ENCODE data around the gene BAHCC1. TPM values are rescaled to one million over a fixed set of nuclear protein-coding genes. Genes with fewer than 3 reads are reported as not detected.

BAHCC1 gene
- total and polyA plus RNA-seq, 9 of the 15 experiments (the other 6 are each of a cell fraction or from before 2014, with no cell fraction given) = 0.14 to 26.9 (median 5.0) TPM

DNA sequence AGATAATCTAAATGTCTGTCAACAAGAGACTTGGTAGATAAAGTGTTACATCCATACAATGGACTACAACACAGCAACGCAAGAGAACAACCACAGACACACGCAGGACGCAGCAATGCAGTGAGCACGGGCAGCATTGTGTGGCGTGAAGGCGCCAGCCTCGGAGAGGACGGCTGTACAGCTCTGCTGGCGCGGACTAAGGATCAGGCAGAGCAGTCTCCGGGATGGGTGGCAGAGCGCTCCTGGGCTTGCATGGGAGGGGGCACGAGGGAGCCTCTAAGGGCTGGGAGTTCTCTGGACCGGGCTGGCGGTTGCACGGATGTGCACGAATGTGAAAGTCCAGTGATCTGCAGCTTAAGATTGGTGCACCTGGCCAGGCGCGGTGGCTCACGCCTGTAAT, 82.9 kb downstream of the BAHCC1 start:
- 82% methylated on average over 20 of the region's 20 CpGs for WGBS (ENCODE audit: insufficient coverage, low coverage, missing lambda C conversion rate)
- Histone ChIP-seq H3K9ac (ENCODE audit: insufficient read depth in 1 of 2, low read depth in 2 of 2, low read length in 2 of 2) (peak overlapping the region in 1 of 2 experiments; percentile 38; a peak in 1 of 4 replicates), H3K9me3 (replicated peaks; ENCODE audit: control insufficient read depth, insufficient read depth, low read depth, low read length) (no peaks in the 10 kb centered on the region), H3K27ac (ENCODE audit: extremely low read depth, low read depth, low read length) (no peak overlapping the region), H2AFZ (ENCODE audit: low read depth, low read length) (no peak overlapping the region), H3K27me3 (ENCODE audit: control insufficient read depth in 2 of 2, insufficient read depth in 2 of 2, low read length in 2 of 2) (no peaks in the 10 kb centered on the region), H3K36me3 (ENCODE audit: control insufficient read depth, insufficient read depth, low read length) (no peaks in the 10 kb centered on the region), H4K20me1 (replicated peaks; ENCODE audit: control insufficient read depth, insufficient read depth, low read length) (no peaks in the 10 kb centered on the region), H3K4me1 (replicated peaks in 1 of 2; ENCODE audit: control insufficient read depth in 2 of 2, insufficient read depth in 2 of 2, low read length in 2 of 2) (peaks cover 22 to 60% of the 10 kb centered on the region in 2 experiments), H3K4me2 (ENCODE audit: insufficient read depth, low read length) (no peak overlapping the region), H3K79me2 (ENCODE audit: control insufficient read depth, insufficient read depth, low read length) (no peaks in the 10 kb centered on the region; the same call in 2 of the 3 replicates), H3K4me3 (no peak overlapping the region), H3K9me1 (ENCODE audit: control insufficient read depth, insufficient read depth, low read length) (no peaks in the 10 kb centered on the region)
- intact Hi-C loops (cut with micrococcal nuclease) (no loop called here), in situ Hi-C loops (cut with MboI) (no loop called here)
- ChIA-PET CTCF (ENCODE audit: low intra/inter-chr PET ratio) (no interaction called here), POLR2A (interaction anchor here (1.2 kb wide), 1 partner anchor 24 kb away, joined by 4 read pairs; no protein-coding TSS in a partner anchor)
- no peak for DNase-seq (ENCODE audit: extremely low read depth in 1 of 4, low spot score in 3 of 4)
- TF ChIP-seq MED1 (CRISPR knock-in tag; IDR thresholded peaks at IDR 0.05; ENCODE audit: borderline replicate concordance) (0 out of 2 replicates have a peak, but pooled peaks have one; percentile 32), POLR3A (IDR thresholded peaks at IDR 0.05; ENCODE audit: borderline replicate concordance, extremely low read depth, insufficient read depth, insufficient read length) (no peak), RNF2 (IDR thresholded peaks at IDR 0.05) (no peak), PCBP1 (IDR thresholded peaks at IDR 0.05; ENCODE audit: low read depth, low read length, poor library complexity, severe bottlenecking) (no peak)
- TF ChIP-seq, protein P1, sequence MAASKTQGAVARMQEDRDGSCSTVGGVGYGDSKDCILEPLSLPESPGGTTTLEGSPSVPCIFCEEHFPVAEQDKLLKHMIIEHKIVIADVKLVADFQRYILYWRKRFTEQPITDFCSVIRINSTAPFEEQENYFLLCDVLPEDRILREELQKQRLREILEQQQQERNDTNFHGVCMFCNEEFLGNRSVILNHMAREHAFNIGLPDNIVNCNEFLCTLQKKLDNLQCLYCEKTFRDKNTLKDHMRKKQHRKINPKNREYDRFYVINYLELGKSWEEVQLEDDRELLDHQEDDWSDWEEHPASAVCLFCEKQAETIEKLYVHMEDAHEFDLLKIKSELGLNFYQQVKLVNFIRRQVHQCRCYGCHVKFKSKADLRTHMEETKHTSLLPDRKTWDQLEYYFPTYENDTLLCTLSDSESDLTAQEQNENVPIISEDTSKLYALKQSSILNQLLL (CRISPR knock-in tag; IDR thresholded peaks at IDR 0.05; ENCODE audit: borderline replicate concordance) = no peak
- BruUV-seq (replicated peaks) = no TSS peak
- FAIRE-seq = no peak
- ATAC-seq = no peak
